Natural killer cell (primary cell): Measurements from ENCODE around the gene SLC15A3. TPM values are rescaled to one million over a fixed set of nuclear protein-coding genes. Genes with fewer than 3 reads are reported as not detected.

Experiments used
- ATAC-seq, 3 donors: fragments of 150-1000 bp in 2 of 3; fragments of 200-7000 bp in 1 of 3; cut with Tn5 transposase; 1 replicate in 1 of 3; 2 replicates in 2 of 3; pipeline ENCODE4 v1.10.0; 2021; ENCODE audit warnings: mild to moderate bottlenecking in 2 of 3, moderate library complexity in 2 of 3
- DNase-seq, 2 donors: peaks; one replicate each; pipeline versions ENCODE4 v3.0.0 to v3.0.0-alpha.2; 2013 to 2021; ENCODE audit warnings: mixed read lengths in 1 of 2
- H3K27ac ChIP-seq: one replicate; pipeline ENCODE4 v1.5.1; 2013; ENCODE audit warnings: mild to moderate bottlenecking, low read length
- H3K27me3 ChIP-seq: one replicate; pipeline ENCODE4 v1.6.1; 2013; ENCODE audit warnings: low read length; ENCODE audit not compliant: control insufficient read depth, insufficient read depth
- H3K36me3 ChIP-seq: one replicate; pipeline ENCODE4 v1.6.1; 2013; ENCODE audit warnings: low read length; ENCODE audit not compliant: control insufficient read depth, insufficient read depth
- H3K4me1 ChIP-seq: one replicate; pipeline ENCODE4 v1.6.1; 2013; ENCODE audit warnings: low read length; ENCODE audit not compliant: control insufficient read depth, insufficient read depth
- H3K4me3 ChIP-seq: one replicate; pipeline ENCODE4 v1.5.1; 2013; ENCODE audit warnings: low read length
- H3K9me3 ChIP-seq: one replicate; pipeline ENCODE4 v1.6.1; 2013; ENCODE audit warnings: low read length; ENCODE audit not compliant: control insufficient read depth, insufficient read depth
- H3K27ac Mint-ChIP-seq, 2 donors: one replicate each; pipeline ENCODE4 v1.8.0; 2022; ENCODE audit warnings: mild to moderate bottlenecking in 2 of 2, mixed read lengths in 2 of 2, moderate library complexity in 1 of 2
- H3K27me3 Mint-ChIP-seq, 2 donors: one replicate each; pipeline ENCODE4 v1.8.0; 2022; ENCODE audit warnings: low read depth in 2 of 2, mixed read lengths in 2 of 2
- H3K36me3 Mint-ChIP-seq: one replicate; pipeline ENCODE4 v1.8.0; 2022; ENCODE audit warnings: mixed read lengths
- H3K4me1 Mint-ChIP-seq, 2 donors: one replicate each; pipeline ENCODE4 v1.8.0; 2022; ENCODE audit warnings: mixed read lengths in 2 of 2
- H3K4me3 Mint-ChIP-seq: one replicate; pipeline ENCODE4 v1.8.0; 2022; ENCODE audit warnings: mild to moderate bottlenecking, moderate library complexity, mixed read lengths
- H3K9me3 Mint-ChIP-seq, 2 donors: one replicate each; pipeline ENCODE4 v1.8.0; 2022; ENCODE audit warnings: mixed read lengths in 2 of 2
- CTCF ChIP-seq: fragments of 200-600 bp; IDR thresholded peaks from one replicate; pipeline ENCODE4 v1.8.0; 2022; ENCODE audit warnings: antibody characterized with exemption
- WGBS: methylation state at CpG from one replicate; pipeline ENCODE4 v1.1.7; 2013; ENCODE audit warnings: missing lambda C conversion rate; ENCODE audit not compliant: insufficient coverage; 5-methylcytosine and 5-hydroxymethylcytosine counted together
- intact Hi-C: fragments of 100-400 bp; cut with micrococcal nuclease; formaldehyde crosslinking; loops from one replicate; pipeline ENCODE4 v1.14.2; 2022
- total RNA-seq, 4 donors: library from RNA; stranded (reverse); fragments of 120-200 nt in 1 of 4; gene quantifications; one replicate each; pipeline versions ENCODE4 v1.2.3 to v1.2.4, GENCODE V29; 2013 to 2022

The SLC15A3 gene
- total RNA-seq, 3 donors from 2014 or later (not counting 1 experiment from before 2014, with no cell fraction given) = 11.6 to 26.5 (median 20.1) TPM

GRCh38 chr11:60981515-60981914 lies 29.5 kb upstream of the SLC15A3 start:
- peaks cover 0 to 5% of the 10 kb centered on the region in 2 donors for H3K27me3 Mint-ChIP-seq
- H3K4me3 Mint-ChIP-seq = no peak overlapping the region
- Histone ChIP-seq H3K36me3 (peaks cover 2% of the 10 kb centered on the region), H3K27me3 (no peaks in the 10 kb centered on the region), H3K9me3 (no peaks in the 10 kb centered on the region), H3K4me1 (peaks cover 78% of the 10 kb centered on the region), H3K27ac (no peak overlapping the region), H3K4me3 (no peak overlapping the region)
- 96% methylated on average over 12 of the region's 12 CpGs for WGBS
- no peaks in the 10 kb centered on the region for H3K36me3 Mint-ChIP-seq
- H3K27ac Mint-ChIP-seq = no peak overlapping the region
- no peak for ATAC-seq
- intact Hi-C loops = no loop called here
- no peak for DNase-seq
- TF ChIP-seq CTCF = no peak
- peaks cover 20 to 56% of the 10 kb centered on the region in 2 donors for H3K4me1 Mint-ChIP-seq
- no peaks in the 10 kb centered on the region for H3K9me3 Mint-ChIP-seq

GRCh38 chr11:60978546-60979380 lies 26.8 kb upstream of the SLC15A3 start:
- peak; percentile 82 to 89 (median 85) for ATAC-seq
- intact Hi-C loops = no loop called here
- H3K4me1 Mint-ChIP-seq = peaks cover 17 to 49% of the 10 kb centered on the region in 2 donors

GRCh38 chr11:60977836-60978235 lies 25.9 kb upstream of the SLC15A3 start:
- Mint-ChIP-seq H3K27ac (peak overlapping the region in 1 of 2 donors; percentile 88), H3K4me1 (peaks cover 19 to 50% of the 10 kb centered on the region in 2 donors), H3K27me3 (no peaks in the 10 kb centered on the region), H3K9me3 (no peaks in the 10 kb centered on the region), H3K36me3 (no peaks in the 10 kb centered on the region), H3K4me3 (peak overlapping the region; percentile 73)
- peaks cover 2% of the 10 kb centered on the region for H3K36me3 ChIP-seq
- H3K27ac ChIP-seq = peak overlapping the region; percentile 64
- H3K4me3 ChIP-seq = no peak overlapping the region
- DNase-seq (no peak), ATAC-seq (no peak)
- peaks cover 76% of the 10 kb centered on the region for H3K4me1 ChIP-seq
- TF ChIP-seq CTCF = no peak
- H3K9me3 ChIP-seq = no peaks in the 10 kb centered on the region
- no peaks in the 10 kb centered on the region for H3K27me3 ChIP-seq
- intact Hi-C loops = no loop called here

More at GRCh38 chr11:60978546-60979380, 26.8 kb upstream of the SLC15A3 start:
- H3K9me3 Mint-ChIP-seq = no peaks in the 10 kb centered on the region
- H3K4me1 ChIP-seq = peaks cover 68% of the 10 kb centered on the region
- peaks cover 2% of the 10 kb centered on the region for H3K36me3 ChIP-seq
- H3K27ac Mint-ChIP-seq = peak overlapping the region; percentile 65 to 88
- no peak for TF ChIP-seq CTCF
- no peak overlapping the region for H3K4me3 ChIP-seq
- no peaks in the 10 kb centered on the region for H3K27me3 Mint-ChIP-seq
- H3K36me3 Mint-ChIP-seq = no peaks in the 10 kb centered on the region
- no peaks in the 10 kb centered on the region for H3K9me3 ChIP-seq
- H3K4me3 Mint-ChIP-seq = peak overlapping the region; percentile 73
- H3K27me3 ChIP-seq = no peaks in the 10 kb centered on the region
- H3K27ac ChIP-seq = peak overlapping the region; percentile 64
- WGBS = 39% methylated on average over 10 of the region's 10 CpGs
- DNase-seq = peak in 1 of 2 donors; percentile 77
